GM18909 (cell line): ENCODE results near the gene ETV6.
A peak's percentile ranks its signal among the peaks of the same experiment; 100 is the strongest.

Experiments used
- ATAC-seq: cut with Tn5 transposase; IDR thresholded peaks from one replicate; pipeline ENCODE4 v1.9.1; 2021; ENCODE audit warnings: mild to moderate bottlenecking; ENCODE audit not compliant: unreplicated experiment, poor library complexity

The ETV6 gene

DNA sequence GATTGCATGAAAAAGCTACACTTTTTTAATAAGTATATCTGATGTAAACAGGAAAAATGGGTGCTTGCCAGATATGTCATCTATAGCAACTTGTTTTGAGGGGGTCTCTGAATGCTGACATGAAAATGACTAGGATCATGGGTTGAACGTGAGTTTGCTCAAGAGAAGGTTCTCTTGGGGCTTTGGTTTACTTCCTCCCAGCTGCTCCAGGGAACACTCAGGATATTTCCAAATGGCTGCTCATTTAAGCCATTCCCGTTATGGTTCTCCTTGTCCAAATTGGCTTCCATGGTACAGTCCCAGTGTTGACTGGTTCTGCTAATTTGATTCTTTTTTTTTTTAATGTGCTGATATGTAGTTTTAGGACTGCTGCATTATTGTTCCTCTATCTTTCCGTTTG, 118.3 kb downstream of the ETV6 start:
- no peak for ATAC-seq

GRCh38 chr12:11768233-11768965, 118.9 kb downstream of the ETV6 start:
- ATAC-seq = no peak

DNA sequence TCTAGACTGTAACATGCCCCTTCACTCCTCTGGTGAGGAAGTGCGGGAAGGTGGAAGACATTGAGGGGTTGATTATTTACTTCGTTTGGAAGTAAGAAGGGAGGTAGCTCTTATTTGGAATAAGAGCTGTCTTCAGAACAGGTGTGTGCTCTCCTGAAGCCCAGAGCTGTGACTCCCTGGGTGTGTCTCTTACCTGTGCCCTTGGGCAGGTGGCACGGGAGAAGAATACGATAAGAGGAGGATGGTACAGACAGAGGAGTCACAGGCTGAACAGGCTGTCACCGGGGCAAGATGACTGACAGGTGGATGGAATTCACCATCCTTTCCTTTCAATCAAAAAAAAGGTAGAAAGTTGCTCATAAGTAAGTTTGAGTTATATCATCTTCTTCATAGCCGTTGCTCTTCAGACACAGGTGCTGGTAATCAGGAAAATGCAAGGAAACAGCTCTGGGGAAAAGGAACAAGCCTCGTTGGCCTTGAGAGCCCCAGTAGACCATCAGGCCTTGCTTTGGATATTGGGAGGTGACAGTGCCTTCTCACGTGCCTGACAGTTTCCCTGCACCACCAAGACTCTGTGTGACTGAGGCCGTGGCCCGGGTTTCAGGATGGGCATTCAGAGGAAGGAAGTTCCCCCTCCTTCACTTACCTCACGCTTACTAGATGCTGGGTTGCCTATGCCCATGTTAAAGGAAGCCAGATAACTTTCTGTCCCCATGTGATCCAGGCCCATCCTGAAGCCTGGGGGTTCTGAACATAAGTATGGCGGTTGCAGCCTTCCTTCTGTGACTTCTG, 120.4 kb downstream of the ETV6 start:
- no peak for ATAC-seq

DNA sequence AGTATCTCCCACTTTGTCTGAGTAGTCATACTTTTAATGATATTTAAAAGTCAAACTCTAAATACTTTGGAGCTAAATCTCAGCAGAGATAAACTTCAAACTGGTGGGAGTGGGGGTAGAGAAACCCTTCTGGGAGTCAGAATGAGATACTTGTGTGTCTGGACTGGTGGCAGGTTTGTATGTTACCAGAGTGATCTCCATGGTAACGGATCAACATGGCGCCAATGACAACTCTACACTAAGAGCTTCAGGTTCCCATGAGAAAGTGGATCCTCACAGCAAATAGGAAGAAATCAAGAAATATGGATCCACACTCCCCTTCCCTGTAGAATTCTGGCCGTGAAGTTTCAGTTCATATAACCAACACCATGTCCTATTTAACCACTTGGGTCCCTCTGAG, 121.9 kb downstream of the ETV6 start:
- ATAC-seq = no peak

- ATAC-seq = no peak
These were observed 122.5 kb downstream of the ETV6 start for GRCh38 chr12:11771895-11772502.

- ATAC-seq = no peak
These were observed 124.6 kb downstream of the ETV6 start for GRCh38 chr12:11773889-11774677.

DNA sequence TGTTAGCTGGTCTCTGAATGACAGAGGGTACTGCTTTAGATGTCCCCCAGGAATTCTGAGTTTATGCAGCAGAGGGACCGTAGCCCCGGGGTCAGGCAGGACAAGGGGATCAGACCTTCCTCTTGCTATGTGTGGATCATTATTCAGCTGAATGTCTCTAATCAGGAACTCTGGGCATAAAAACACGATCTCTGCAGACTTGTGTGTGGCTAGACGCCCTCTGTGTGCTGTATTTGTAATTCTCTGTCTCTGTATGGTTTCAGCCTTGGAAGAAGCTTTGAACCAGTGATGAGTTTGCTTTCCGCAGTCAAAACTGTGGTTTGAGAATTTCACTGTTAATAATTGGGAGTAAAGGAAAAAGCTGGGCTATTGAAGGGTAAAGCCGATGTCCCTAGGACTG, 125.3 kb downstream of the ETV6 start:
- ATAC-seq = no peak

DNA sequence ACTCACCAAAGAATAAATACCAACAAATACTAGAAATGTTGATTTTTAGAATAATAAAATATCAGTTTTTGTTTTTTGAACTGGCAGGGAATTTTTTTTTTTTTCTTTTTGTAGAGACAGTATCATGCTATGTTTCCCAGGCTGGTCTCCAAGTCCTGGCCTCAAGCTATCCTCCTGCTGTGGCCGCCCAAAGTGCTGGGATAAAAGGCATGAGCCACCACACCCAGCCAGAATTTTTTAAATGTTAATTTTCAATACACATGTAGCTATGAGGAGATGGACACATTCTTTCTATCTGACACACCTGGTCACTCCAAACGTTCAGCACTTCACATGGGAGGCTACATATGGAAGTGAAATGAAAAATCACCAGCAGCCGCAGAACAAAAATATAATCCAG, 126.8 kb downstream of the ETV6 start:
- ATAC-seq = no peak

- no peak for ATAC-seq
These were observed 128.0 kb downstream of the ETV6 start for GRCh38 chr12:11777451-11777850.

GRCh38 chr12:11777962-11778361, 128.5 kb downstream of the ETV6 start:
- ATAC-seq = no peak

GRCh38 chr12:11778713-11779685, 129.5 kb downstream of the ETV6 start:
- ATAC-seq = no peak

GRCh38 chr12:11780521-11781101, 131.1 kb downstream of the ETV6 start:
- peak; percentile 80 for ATAC-seq

DNA sequence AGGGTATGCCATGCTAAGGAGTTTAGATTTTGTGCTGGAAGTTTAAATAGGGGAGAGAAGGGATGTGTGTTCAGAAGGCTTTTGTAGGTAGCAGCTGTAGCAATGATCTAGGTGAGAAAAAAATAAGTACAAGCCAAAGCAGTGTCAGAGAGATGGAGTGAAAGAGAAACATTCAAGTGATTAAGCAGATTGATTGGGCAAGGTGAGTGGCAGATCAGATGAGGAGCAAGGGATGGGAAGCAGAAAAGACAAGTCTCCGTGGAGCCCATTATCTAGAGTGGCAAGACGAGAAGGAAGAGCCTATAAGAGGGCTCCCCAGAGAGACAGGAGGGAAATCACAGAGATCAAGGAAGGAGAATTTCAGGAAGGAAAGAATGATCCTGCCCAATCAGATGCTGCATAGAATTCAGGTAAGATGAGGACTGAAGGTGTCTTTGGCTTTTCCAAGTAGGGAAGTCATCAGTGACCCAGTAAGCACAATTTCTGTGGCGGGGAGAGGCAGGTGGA, 133.5 kb downstream of the ETV6 start:
- ATAC-seq = no peak

DNA sequence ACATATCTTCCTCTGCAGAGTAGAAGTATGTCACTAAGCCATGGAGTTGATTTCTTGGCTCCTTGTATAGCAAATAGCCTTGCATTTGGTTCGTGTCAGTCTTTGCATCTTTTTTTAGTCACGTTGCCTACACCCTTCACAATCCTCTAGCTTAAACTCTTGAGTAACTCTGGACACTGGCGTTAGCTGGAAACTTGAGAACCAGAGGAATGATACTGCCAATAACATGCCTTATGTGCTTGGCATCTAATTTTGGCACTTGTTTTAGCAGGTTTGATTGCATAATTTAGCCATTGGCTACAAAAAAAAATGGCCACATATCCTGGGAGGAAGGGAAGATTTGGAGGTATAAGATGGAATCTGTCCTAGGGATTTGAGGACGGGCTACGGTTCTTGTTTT, 136.2 kb downstream of the ETV6 start:
- ATAC-seq = no peak

- ATAC-seq = no peak
These were observed 137.3 kb downstream of the ETV6 start for GRCh38 chr12:11786638-11787365.

DNA sequence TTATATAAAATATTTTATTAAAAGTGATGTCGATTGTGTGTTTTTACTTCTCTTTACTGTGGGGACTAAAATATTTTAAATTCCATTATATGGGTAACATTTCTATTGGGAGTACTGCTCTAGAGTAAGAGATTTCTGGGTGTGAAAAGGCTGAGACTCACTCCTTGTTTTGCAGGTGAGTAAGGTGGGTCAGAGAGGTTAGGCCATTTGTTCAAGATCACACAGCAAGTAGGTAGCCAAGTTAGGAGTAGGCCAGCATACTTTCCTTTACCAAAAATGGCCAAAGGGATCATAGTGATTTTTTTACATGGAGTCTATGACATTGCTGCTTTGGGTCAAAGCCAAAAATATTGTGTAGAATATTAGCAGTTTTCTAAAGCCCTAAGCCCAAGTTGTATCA, 138.0 kb downstream of the ETV6 start:
- ATAC-seq = no peak

DNA sequence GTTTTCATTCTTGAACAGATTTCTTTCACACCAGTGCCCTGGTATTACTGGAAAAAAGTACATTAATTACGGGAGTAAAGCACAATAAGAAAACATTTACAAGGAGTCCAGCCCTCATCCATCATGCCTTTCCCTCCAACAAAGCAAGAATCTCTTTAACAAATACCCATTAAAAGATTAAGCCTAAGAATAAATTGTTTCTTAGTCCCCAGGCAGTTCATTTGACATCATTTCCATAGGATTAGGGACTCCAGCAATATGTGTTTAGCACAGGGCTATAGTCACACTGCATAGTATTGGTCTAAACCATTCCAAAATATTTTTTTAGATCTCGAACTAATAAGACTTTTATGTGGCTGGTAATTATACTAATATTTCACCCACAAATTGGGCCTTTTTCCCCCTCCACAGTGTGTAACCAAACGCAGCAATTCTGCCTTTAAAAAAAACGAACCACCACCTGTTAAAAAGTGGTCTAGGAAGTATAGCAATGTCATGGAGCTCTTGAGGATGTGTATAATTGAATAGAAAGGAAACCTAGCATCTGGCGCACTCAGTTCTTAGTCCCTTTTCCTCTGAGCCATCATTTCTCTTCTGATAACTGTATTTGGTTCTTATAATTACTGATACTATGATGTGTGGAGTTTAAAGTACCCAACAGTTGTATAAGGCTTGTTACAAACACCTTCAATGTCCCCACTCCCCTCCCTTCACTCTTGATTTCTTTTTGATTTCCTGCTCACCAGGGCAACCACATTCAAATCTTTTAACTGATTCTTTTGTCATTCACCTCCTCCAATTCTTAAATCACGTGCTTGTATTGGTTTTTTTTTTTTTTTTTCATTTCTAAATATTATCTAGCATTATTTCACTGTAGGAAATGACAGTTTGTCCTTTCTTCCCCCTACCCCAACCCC, 138.7 kb downstream of the ETV6 start:
- no peak for ATAC-seq
